Lower lobe of right lung (tissue), 2 donors: ENCODE measurements around the gene LPP. TPM values are rescaled to one million over a fixed set of nuclear protein-coding genes. Genes with fewer than 3 reads are reported as not detected.

ENCODE experiments used
- ATAC-seq, 2 donors: fragments of 200-7000 bp; cut with Tn5 transposase; one replicate each; pipeline ENCODE4 v1.9.1; 2020 to 2022; ENCODE audit warnings: mild to moderate bottlenecking in 2 of 2, moderate library complexity in 2 of 2
- DNase-seq: peaks from one replicate; pipeline ENCODE4 v3.0.0-alpha.2; 2020
- H3K27ac ChIP-seq: fragments of 200-600 bp; one replicate; pipeline ENCODE4 v1.8.0; 2022
- H3K27me3 ChIP-seq: fragments of 200-600 bp; one replicate; pipeline ENCODE4 v1.8.0; 2022; ENCODE audit warnings: low read depth
- H3K36me3 ChIP-seq: fragments of 200-600 bp; one replicate; pipeline ENCODE4 v1.8.0; 2022; ENCODE audit warnings: mild to moderate bottlenecking
- H3K4me1 ChIP-seq: fragments of 200-600 bp; one replicate; pipeline ENCODE4 v1.8.0; 2022
- H3K4me3 ChIP-seq: fragments of 200-600 bp; one replicate; pipeline ENCODE4 v1.8.0; 2022; ENCODE audit warnings: mild to moderate bottlenecking
- H3K9me3 ChIP-seq: fragments of 200-600 bp; one replicate; pipeline ENCODE4 v1.8.0; 2022
- intact Hi-C: fragments of 100-400 bp; cut with DNase I; formaldehyde crosslinking; loops from one replicate; pipeline ENCODE4 v1.11.0; 2022
- total RNA-seq: library from RNA; stranded (reverse); fragmentation: NEBNext Ultra II Directional; extraction: Animal tissue kit (Norgen Biotek cat#: 25700); gene quantifications from one replicate; pipeline ENCODE4 v1.2.1, GENCODE V29; 2021
- TF ChIP-seq, protein P1 (sequence below): fragments of 200-600 bp; IDR thresholded peaks from one replicate; pipeline ENCODE4 v1.8.0; 2022; ENCODE audit warnings: antibody characterized with exemption, mild to moderate bottlenecking
- donor health status: DM: no; HTN: yes; CAD: no; lungs with severe emphysema.

LPP gene
- total RNA-seq, 1 donor from 2014 or later: 180 TPM

DNA sequence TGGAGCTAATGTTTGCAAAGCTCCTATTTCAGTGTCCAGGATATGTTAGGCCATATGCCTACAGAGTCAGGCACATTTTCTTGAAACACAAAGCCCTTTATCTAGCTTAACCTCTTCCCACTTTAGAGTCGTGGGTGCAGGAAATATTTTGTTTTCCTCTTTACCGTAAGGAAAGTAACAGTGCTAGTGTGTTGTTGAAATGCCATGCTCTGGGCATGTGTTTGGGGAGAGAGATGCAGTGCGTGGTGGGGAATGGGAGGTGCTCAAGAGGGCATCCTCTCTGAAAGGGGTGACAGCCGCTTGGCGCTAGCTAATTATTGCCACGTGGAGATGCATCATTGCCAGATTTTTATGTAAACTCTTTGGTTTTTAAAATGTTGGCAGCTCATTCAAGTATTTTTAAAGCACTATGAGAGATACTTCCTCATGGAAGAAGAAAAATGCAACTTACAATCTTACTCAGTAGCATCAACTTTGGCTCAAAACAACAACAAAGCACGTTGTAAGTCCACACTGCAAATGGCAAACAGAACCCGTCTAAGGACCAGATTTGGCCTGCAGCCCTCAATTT lies 152.6 kb downstream of the LPP start:
- no peaks in the 10 kb centered on the region for H3K36me3 ChIP-seq
- peaks cover 15% of the 10 kb centered on the region for H3K4me1 ChIP-seq
- no peak overlapping the region for H3K4me3 ChIP-seq
- DNase-seq: no peak
- H3K9me3 ChIP-seq: no peaks in the 10 kb centered on the region
- ATAC-seq: no peak
- intact Hi-C loops: no loop called here
- TF ChIP-seq, protein P1, sequence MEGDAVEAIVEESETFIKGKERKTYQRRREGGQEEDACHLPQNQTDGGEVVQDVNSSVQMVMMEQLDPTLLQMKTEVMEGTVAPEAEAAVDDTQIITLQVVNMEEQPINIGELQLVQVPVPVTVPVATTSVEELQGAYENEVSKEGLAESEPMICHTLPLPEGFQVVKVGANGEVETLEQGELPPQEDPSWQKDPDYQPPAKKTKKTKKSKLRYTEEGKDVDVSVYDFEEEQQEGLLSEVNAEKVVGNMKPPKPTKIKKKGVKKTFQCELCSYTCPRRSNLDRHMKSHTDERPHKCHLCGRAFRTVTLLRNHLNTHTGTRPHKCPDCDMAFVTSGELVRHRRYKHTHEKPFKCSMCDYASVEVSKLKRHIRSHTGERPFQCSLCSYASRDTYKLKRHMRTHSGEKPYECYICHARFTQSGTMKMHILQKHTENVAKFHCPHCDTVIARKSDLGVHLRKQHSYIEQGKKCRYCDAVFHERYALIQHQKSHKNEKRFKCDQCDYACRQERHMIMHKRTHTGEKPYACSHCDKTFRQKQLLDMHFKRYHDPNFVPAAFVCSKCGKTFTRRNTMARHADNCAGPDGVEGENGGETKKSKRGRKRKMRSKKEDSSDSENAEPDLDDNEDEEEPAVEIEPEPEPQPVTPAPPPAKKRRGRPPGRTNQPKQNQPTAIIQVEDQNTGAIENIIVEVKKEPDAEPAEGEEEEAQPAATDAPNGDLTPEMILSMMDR: no peak
- H3K27ac ChIP-seq: no peak overlapping the region
- no peaks in the 10 kb centered on the region for H3K27me3 ChIP-seq

GRCh38 chr3:188309437-188310269 lies 155.7 kb downstream of the LPP start:
- H3K4me1 ChIP-seq: peaks cover 6% of the 10 kb centered on the region
- ATAC-seq (no peak), DNase-seq (no peak)
- no peaks in the 10 kb centered on the region for H3K27me3 ChIP-seq
- H3K4me3 ChIP-seq: no peak overlapping the region
- no peak overlapping the region for H3K27ac ChIP-seq
- no peaks in the 10 kb centered on the region for H3K9me3 ChIP-seq
- TF ChIP-seq, protein P1: no peak
- intact Hi-C loops: no loop called here
- H3K36me3 ChIP-seq: no peaks in the 10 kb centered on the region

DNA sequence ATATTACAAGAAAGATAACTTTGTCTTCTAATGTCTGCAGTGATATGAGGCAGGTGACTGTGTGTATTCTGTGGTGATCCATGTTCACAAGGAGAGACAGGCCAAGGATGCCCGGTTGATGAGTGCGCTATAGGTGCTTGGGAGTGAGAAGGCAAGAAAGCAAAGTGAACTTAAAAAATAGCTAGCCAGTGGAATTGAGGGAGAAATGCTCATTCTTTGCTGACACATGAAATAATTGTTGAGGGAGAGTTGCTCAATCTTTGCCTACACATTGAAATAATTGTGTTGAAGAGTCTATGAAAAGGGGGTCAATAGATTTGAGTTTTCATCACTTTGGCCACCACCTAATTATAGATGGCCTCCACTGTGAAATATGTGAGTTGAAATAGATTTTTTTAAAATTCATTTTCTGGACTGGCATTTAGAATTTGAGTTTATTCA lies 156.3 kb downstream of the LPP start:
- no peaks in the 10 kb centered on the region for H3K9me3 ChIP-seq
- no peak overlapping the region for H3K27ac ChIP-seq
- H3K36me3 ChIP-seq: no peaks in the 10 kb centered on the region
- H3K27me3 ChIP-seq: no peaks in the 10 kb centered on the region
- no peaks in the 10 kb centered on the region for H3K4me1 ChIP-seq
- DNase-seq (no peak), ATAC-seq (no peak)
- TF ChIP-seq, protein P1: no peak
- H3K4me3 ChIP-seq: no peak overlapping the region
- intact Hi-C loops: no loop called here

DNA sequence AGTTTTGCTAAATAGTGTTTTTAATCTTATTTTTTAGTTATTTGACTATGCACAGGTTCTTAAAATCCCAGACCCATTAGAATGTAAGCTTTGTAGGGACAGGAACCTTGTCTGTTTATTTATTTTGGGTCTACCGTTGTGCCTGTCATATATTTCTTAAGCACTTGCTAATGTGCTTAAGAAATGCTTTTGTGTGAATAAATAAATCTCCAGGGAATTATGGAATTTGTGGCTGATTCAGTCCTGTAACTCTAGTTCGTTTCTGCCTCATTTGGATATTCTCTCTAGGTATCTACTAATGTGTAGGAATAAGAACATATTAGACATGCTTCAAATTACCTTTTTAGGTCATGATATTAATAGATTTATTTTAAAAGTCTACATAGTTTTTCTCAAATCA lies 161.6 kb downstream of the LPP start:
- DNase-seq (no peak), ATAC-seq (no peak)
- Histone ChIP-seq H3K9me3 (no peaks in the 10 kb centered on the region), H3K27me3 (no peaks in the 10 kb centered on the region), H3K4me3 (no peak overlapping the region), H3K27ac (no peak overlapping the region), H3K36me3 (no peaks in the 10 kb centered on the region), H3K4me1 (peaks cover 10% of the 10 kb centered on the region)
- TF ChIP-seq, protein P1: no peak
- intact Hi-C loops: no loop called here

- ATAC-seq: peak in 1 of 2 donors; percentile 26
- DNase-seq: no peak
- no peak overlapping the region for H3K4me3 ChIP-seq
- H3K27ac ChIP-seq: no peak overlapping the region
- H3K36me3 ChIP-seq: no peaks in the 10 kb centered on the region
- intact Hi-C loops: no loop called here
- no peaks in the 10 kb centered on the region for H3K27me3 ChIP-seq
- peaks cover 10% of the 10 kb centered on the region for H3K4me1 ChIP-seq
- no peaks in the 10 kb centered on the region for H3K9me3 ChIP-seq
- TF ChIP-seq, protein P1: no peak
Observed at GRCh38 chr3:188316021-188316722, 162.2 kb downstream of the LPP start.
